ENCODE data around the gene CTDSPL2.
"Not testable (repeated sequence)": the region's sequence is repeated elsewhere in the genome, so short reads cannot be mapped to it uniquely, and the experiment has no call there.

Gene CTDSPL2

GRCh38 chr15:44426975-44427755, at the start of gene CTDSPL2:
Gene CTDSPL2, plus strand, starts transcription at chr15:44427629. Its CDS starts 31,386 bp downstream, at chr15:44459015.
- DNase-seq (ENCODE audit: low read depth, low spot score), result peak; percentile 84

- no peak for DNase-seq (ENCODE audit: low read depth, low spot score)
These were observed 46.2 kb upstream of the CTDSPL2 start for GRCh38 chr15:44381236-44381635.

GRCh38 chr15:44385344-44385942, 42.0 kb upstream of the CTDSPL2 start:
- no peak for DNase-seq (ENCODE audit: low read depth, low spot score)

- no peak for DNase-seq (ENCODE audit: low read depth, low spot score)
These were observed 33.4 kb upstream of the CTDSPL2 start for GRCh38 chr15:44394062-44394461.

GRCh38 chr15:44394562-44394961, 32.9 kb upstream of the CTDSPL2 start:
- DNase-seq (ENCODE audit: low read depth, low spot score), result no peak

GRCh38 chr15:44397869-44398268, 29.6 kb upstream of the CTDSPL2 start:
- no peak for DNase-seq (ENCODE audit: low read depth, low spot score)

GRCh38 chr15:44414001-44414400, 13.4 kb upstream of the CTDSPL2 start:
- DNase-seq (ENCODE audit: low read depth, low spot score), result no peak

GRCh38 chr15:44427756-44428724, 611 bp downstream of the CTDSPL2 start:
- DNase-seq (ENCODE audit: low read depth, low spot score), result no peak

- DNase-seq (ENCODE audit: low read depth, low spot score), result no peak
These were observed 8.7 kb downstream of the CTDSPL2 start for GRCh38 chr15:44435893-44436667.

- DNase-seq (ENCODE audit: low read depth, low spot score), result no peak
These were observed 11.0 kb downstream of the CTDSPL2 start for GRCh38 chr15:44438402-44438801.

GRCh38 chr15:44441095-44441501, 13.7 kb downstream of the CTDSPL2 start:
- no peak for DNase-seq (ENCODE audit: low read depth, low spot score)

- no peak for DNase-seq (ENCODE audit: low read depth, low spot score)
These were observed 16.1 kb downstream of the CTDSPL2 start for GRCh38 chr15:44443515-44443914.

GRCh38 chr15:44447772-44448376, 20.4 kb downstream of the CTDSPL2 start:
- DNase-seq (ENCODE audit: low read depth, low spot score), result no peak

- no peak for DNase-seq (ENCODE audit: low read depth, low spot score)
These were observed 22.7 kb downstream of the CTDSPL2 start for GRCh38 chr15:44450172-44450571.

- not testable (repeated sequence) for DNase-seq (ENCODE audit: low read depth, low spot score)
These were observed 26.3 kb downstream of the CTDSPL2 start for GRCh38 chr15:44453578-44454283.

GRCh38 chr15:44458429-44458828, 31.0 kb downstream of the CTDSPL2 start:
- no peak for DNase-seq (ENCODE audit: low read depth, low spot score)

- no peak for DNase-seq (ENCODE audit: low read depth, low spot score)
These were observed 41.4 kb downstream of the CTDSPL2 start for GRCh38 chr15:44468709-44469385.

GRCh38 chr15:44471885-44472455, 44.5 kb downstream of the CTDSPL2 start:
- DNase-seq (ENCODE audit: low read depth, low spot score), result no peak

- DNase-seq (ENCODE audit: low read depth, low spot score), result no peak
These were observed 51.9 kb downstream of the CTDSPL2 start for GRCh38 chr15:44479343-44479742.

All from activated naive CD8-positive, alpha-beta T cell treated with anti-CD3 and anti-CD28 coated beads, Interleukin-2, amount 50 U/mL, for 16 hours (primary cell).